Neural progenitor cell (in vitro differentiated cells): ENCODE data around the gene ACTR5.
A peak's percentile ranks its signal among the peaks of the same experiment; 100 is the strongest.

Source experiments
- CTCF ChIP-seq: fragments of 200-600 bp; sonication (generic); IDR thresholded peaks from 2 replicates; pipeline ENCODE4 v1.5.1; 2017; ENCODE audit warnings: antibody characterized with exemption, mild to moderate bottlenecking
- EZH2 ChIP-seq: fragments of 200-600 bp; sonication (generic); IDR thresholded peaks from 2 replicates; pipeline ENCODE4 v1.6.1; 2017; ENCODE audit warnings: antibody characterized with exemption, mild to moderate bottlenecking, moderate library complexity
- EZH2phosphoT487 ChIP-seq: fragments of 200-600 bp; sonication (generic); IDR thresholded peaks from 2 replicates; pipeline ENCODE4 v1.6.1; 2017; ENCODE audit warnings: antibody characterized with exemption

DNA sequence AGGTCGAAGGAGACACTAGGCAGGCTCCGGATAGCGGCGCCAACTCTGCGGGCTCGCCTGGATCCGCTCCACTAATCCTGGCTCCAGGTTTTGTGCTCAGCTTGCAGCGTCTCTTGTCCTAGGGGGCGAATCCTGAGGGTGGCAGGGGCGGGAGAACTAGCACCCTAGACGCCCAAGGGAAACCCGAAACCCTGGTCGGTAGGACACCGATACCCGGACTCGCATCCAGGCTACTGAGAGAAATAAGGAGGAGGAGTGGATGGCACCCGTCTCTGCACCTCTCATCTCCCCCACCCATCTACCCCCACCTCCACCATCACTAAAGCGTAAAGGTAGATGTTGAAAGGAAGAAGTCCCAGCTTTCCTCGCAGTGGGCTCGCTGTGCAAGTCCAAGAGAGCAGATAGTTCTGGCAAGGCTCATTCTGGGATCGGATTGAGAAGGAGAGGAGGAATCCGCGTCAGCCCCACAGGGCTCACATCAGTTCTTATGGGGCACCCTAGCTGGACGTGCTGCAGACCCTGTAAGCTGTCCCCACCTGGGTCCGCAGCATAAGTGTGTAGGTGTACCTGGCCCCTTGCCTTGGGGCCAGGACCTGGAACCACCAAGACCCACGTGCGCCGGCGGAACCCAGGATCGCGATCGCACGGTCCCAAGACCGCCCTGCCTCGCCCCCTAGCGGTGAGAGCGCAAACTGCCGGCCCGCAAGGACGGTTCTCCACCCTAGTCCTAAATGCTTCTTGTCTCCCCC is 17.1 kb upstream of the ACTR5 start:
- TF ChIP-seq EZH2 = peak; percentile 40
- peak; percentile 99 for TF ChIP-seq CTCF
- TF ChIP-seq EZH2phosphoT487 = no peak
